Measurements from ENCODE around the gene BEND6. TPM values are rescaled to one million over a fixed set of nuclear protein-coding genes. Genes with fewer than 3 reads are reported as not detected.
A peak's percentile ranks its signal among the peaks of the same experiment; 100 is the strongest.

The BEND6 gene
- total and polyA plus RNA-seq, 7 experiments from 2014 or later: 0.15 TPM; not detected in 6

GRCh38 chr6:56927538-56928453 is 27.1 kb upstream of the BEND6 start:
- CTCF ChIA-PET: no interaction called here
- no peak overlapping the region for H3K27ac ChIP-seq (ENCODE audit: low read depth, low read length)
- Mint-ChIP-seq H3K36me3 (no peaks in the 10 kb centered on the region), H3K9me3 (no peaks in the 10 kb centered on the region), H3K4me3 (no peak overlapping the region), H3K27me3 (peaks cover 25 to 57% (median 41%) of the 10 kb centered on the region in 5 donors), H3K4me1 (no peaks in the 10 kb centered on the region), H3K27ac (no peak overlapping the region)
- peaks cover 0 to 5% of the 10 kb centered on the region in 2 donors for H3K27me3 ChIP-seq (ENCODE audit: control insufficient read depth in 2 of 2, insufficient read depth in 2 of 2, low read length in 2 of 2)
- intact Hi-C loops (cut with micrococcal nuclease): no loop called here
- no peaks in the 10 kb centered on the region for H3K36me3 ChIP-seq (ENCODE audit: control insufficient read depth in 2 of 3, insufficient read depth in 3 of 3, low read length in 3 of 3)
- H3K4me3 ChIP-seq (ENCODE audit: low read length): no peak overlapping the region
- H3K4me1 ChIP-seq (ENCODE audit: control insufficient read depth in 2 of 2, insufficient read depth in 2 of 2, low read length in 2 of 2): no peaks in the 10 kb centered on the region
- POLR2A ChIA-PET: no interaction called here
- DNase-seq: no peak
- H3K9me3 ChIP-seq (ENCODE audit: control insufficient read depth in 2 of 3, low read length in 3 of 3): no peaks in the 10 kb centered on the region
- ATAC-seq: no peak

GRCh38 chr6:56930846-56931245 is 24.1 kb upstream of the BEND6 start:
- ATAC-seq: no peak
- CTCF ChIA-PET: interaction anchor here (1.3 kb wide), 1 partner anchor 87 kb away, joined by 3 read pairs; no protein-coding TSS in a partner anchor
- peaks cover 19 to 38% (median 33%) of the 10 kb centered on the region in 5 donors for H3K27me3 Mint-ChIP-seq

GRCh38 chr6:56932910-56933477 is 21.9 kb upstream of the BEND6 start:
- H3K36me3 Mint-ChIP-seq: no peaks in the 10 kb centered on the region
- ChIA-PET CTCF (no interaction called here), POLR2A (no interaction called here)
- Histone ChIP-seq H3K27ac (ENCODE audit: low read depth, low read length) (no peak overlapping the region), H3K4me3 (ENCODE audit: low read length) (no peak overlapping the region), H3K4me1 (ENCODE audit: control insufficient read depth in 2 of 2, insufficient read depth in 2 of 2, low read length in 2 of 2) (no peaks in the 10 kb centered on the region), H3K9me3 (ENCODE audit: control insufficient read depth in 2 of 3, low read length in 3 of 3) (no peaks in the 10 kb centered on the region), H3K27me3 (ENCODE audit: control insufficient read depth in 2 of 2, insufficient read depth in 2 of 2, low read length in 2 of 2) (no peaks in the 10 kb centered on the region), H3K36me3 (ENCODE audit: control insufficient read depth in 2 of 3, insufficient read depth in 3 of 3, low read length in 3 of 3) (no peaks in the 10 kb centered on the region)
- peaks cover 11 to 30% (median 26%) of the 10 kb centered on the region in 5 donors for H3K27me3 Mint-ChIP-seq
- intact Hi-C loops (cut with micrococcal nuclease): no loop called here
- no peaks in the 10 kb centered on the region for H3K9me3 Mint-ChIP-seq
- H3K4me3 Mint-ChIP-seq: no peak overlapping the region
- DNase-seq (no peak), ATAC-seq (peak; percentile 29)
- no peak overlapping the region for H3K27ac Mint-ChIP-seq
- peaks cover 0 to 8% (median 0%) of the 10 kb centered on the region in 7 donors for H3K4me1 Mint-ChIP-seq

More at GRCh38 chr6:56930846-56931245, 24.1 kb upstream of the BEND6 start:
- Mint-ChIP-seq H3K4me3 (no peak overlapping the region), H3K4me1 (peaks cover 0 to 6% (median 0%) of the 10 kb centered on the region in 7 donors), H3K27ac (no peak overlapping the region), H3K36me3 (no peaks in the 10 kb centered on the region), H3K9me3 (no peaks in the 10 kb centered on the region)
- H3K9me3 ChIP-seq (ENCODE audit: control insufficient read depth in 2 of 3, low read length in 3 of 3): no peaks in the 10 kb centered on the region
- no peak for DNase-seq
- intact Hi-C loops (cut with micrococcal nuclease): no loop called here
- POLR2A ChIA-PET: no interaction called here
- no peak overlapping the region for H3K4me3 ChIP-seq (ENCODE audit: low read length)
- H3K4me1 ChIP-seq (ENCODE audit: control insufficient read depth in 2 of 2, insufficient read depth in 2 of 2, low read length in 2 of 2): no peaks in the 10 kb centered on the region
- H3K27ac ChIP-seq (ENCODE audit: low read depth, low read length): no peak overlapping the region
- H3K27me3 ChIP-seq (ENCODE audit: control insufficient read depth in 2 of 2, insufficient read depth in 2 of 2, low read length in 2 of 2): peaks cover 0 to 5% of the 10 kb centered on the region in 2 donors
- no peaks in the 10 kb centered on the region for H3K36me3 ChIP-seq (ENCODE audit: control insufficient read depth in 2 of 3, insufficient read depth in 3 of 3, low read length in 3 of 3)

GRCh38 chr6:56933650-56934049 is 21.3 kb upstream of the BEND6 start:
- Histone ChIP-seq H3K4me3 (ENCODE audit: low read length) (no peak overlapping the region), H3K27ac (ENCODE audit: low read depth, low read length) (no peak overlapping the region), H3K36me3 (ENCODE audit: control insufficient read depth in 2 of 3, insufficient read depth in 3 of 3, low read length in 3 of 3) (no peaks in the 10 kb centered on the region), H3K27me3 (ENCODE audit: control insufficient read depth in 2 of 2, insufficient read depth in 2 of 2, low read length in 2 of 2) (no peaks in the 10 kb centered on the region), H3K9me3 (ENCODE audit: control insufficient read depth in 2 of 3, low read length in 3 of 3) (no peaks in the 10 kb centered on the region), H3K4me1 (ENCODE audit: control insufficient read depth in 2 of 2, insufficient read depth in 2 of 2, low read length in 2 of 2) (no peaks in the 10 kb centered on the region)
- no peak for DNase-seq
- POLR2A ChIA-PET: no interaction called here
- no peak for ATAC-seq
- Mint-ChIP-seq H3K36me3 (no peaks in the 10 kb centered on the region), H3K4me1 (peaks cover 0 to 8% (median 0%) of the 10 kb centered on the region in 7 donors), H3K27ac (no peak overlapping the region), H3K9me3 (no peaks in the 10 kb centered on the region), H3K27me3 (peaks cover 11 to 27% (median 25%) of the 10 kb centered on the region in 5 donors), H3K4me3 (no peak overlapping the region)
- CTCF ChIA-PET: no interaction called here
- intact Hi-C loops (cut with micrococcal nuclease): no loop called here

GRCh38 chr6:56934876-56935275 is 20.0 kb upstream of the BEND6 start:
- no peaks in the 10 kb centered on the region for H3K9me3 ChIP-seq (ENCODE audit: control insufficient read depth in 2 of 3, low read length in 3 of 3)
- POLR2A ChIA-PET: no interaction called here
- H3K27me3 Mint-ChIP-seq: peaks cover 11 to 32% (median 27%) of the 10 kb centered on the region in 5 donors
- no peaks in the 10 kb centered on the region for H3K27me3 ChIP-seq (ENCODE audit: control insufficient read depth in 2 of 2, insufficient read depth in 2 of 2, low read length in 2 of 2)
- H3K9me3 Mint-ChIP-seq: peaks cover 0 to 6% (median 0%) of the 10 kb centered on the region in 11 donors
- CTCF ChIA-PET: no interaction called here
- H3K36me3 ChIP-seq (ENCODE audit: control insufficient read depth in 2 of 3, insufficient read depth in 3 of 3, low read length in 3 of 3): no peaks in the 10 kb centered on the region
- intact Hi-C loops (cut with micrococcal nuclease): no loop called here
- no peak overlapping the region for H3K4me3 ChIP-seq (ENCODE audit: low read length)
- H3K36me3 Mint-ChIP-seq: no peaks in the 10 kb centered on the region
- H3K4me3 Mint-ChIP-seq: no peak overlapping the region
- no peak for DNase-seq
- H3K4me1 ChIP-seq (ENCODE audit: control insufficient read depth in 2 of 2, insufficient read depth in 2 of 2, low read length in 2 of 2): no peaks in the 10 kb centered on the region
- peaks cover 0 to 8% (median 0%) of the 10 kb centered on the region in 7 donors for H3K4me1 Mint-ChIP-seq
- no peak overlapping the region for H3K27ac ChIP-seq (ENCODE audit: low read depth, low read length)
- no peak for ATAC-seq
- no peak overlapping the region for H3K27ac Mint-ChIP-seq

GRCh38 chr6:56936466-56936865 is 18.4 kb upstream of the BEND6 start:
- H3K4me1 Mint-ChIP-seq: peaks cover 0 to 8% (median 0%) of the 10 kb centered on the region in 7 donors
- CTCF ChIA-PET: no interaction called here
- Histone ChIP-seq H3K4me1 (ENCODE audit: control insufficient read depth in 2 of 2, insufficient read depth in 2 of 2, low read length in 2 of 2) (no peaks in the 10 kb centered on the region), H3K27ac (ENCODE audit: low read depth, low read length) (no peak overlapping the region), H3K27me3 (ENCODE audit: control insufficient read depth in 2 of 2, insufficient read depth in 2 of 2, low read length in 2 of 2) (no peaks in the 10 kb centered on the region), H3K4me3 (ENCODE audit: low read length) (no peak overlapping the region), H3K36me3 (ENCODE audit: control insufficient read depth in 2 of 3, insufficient read depth in 3 of 3, low read length in 3 of 3) (no peaks in the 10 kb centered on the region), H3K9me3 (ENCODE audit: control insufficient read depth in 2 of 3, low read length in 3 of 3) (peaks cover 0 to 6% (median 0%) of the 10 kb centered on the region in 3 experiments)
- POLR2A ChIA-PET: no interaction called here
- intact Hi-C loops (cut with micrococcal nuclease): no loop called here
- H3K27me3 Mint-ChIP-seq: peaks cover 5 to 26% (median 18%) of the 10 kb centered on the region in 5 donors
- H3K27ac Mint-ChIP-seq: peak overlapping the region in 1 of 9 donors; percentile 50
- ATAC-seq (no peak), DNase-seq (no peak)
- peaks cover 4 to 15% (median 6%) of the 10 kb centered on the region in 11 donors for H3K9me3 Mint-ChIP-seq
- peaks cover 0 to 6% (median 5%) of the 10 kb centered on the region in 5 donors for H3K36me3 Mint-ChIP-seq
- no peak overlapping the region for H3K4me3 Mint-ChIP-seq

Data from naive thymus-derived CD4-positive, alpha-beta T cell (primary cell).